H9 (cell line): Measurements from ENCODE around the gene COQ7. TPM values are rescaled to one million over a fixed set of nuclear protein-coding genes. Genes with fewer than 3 reads are reported as not detected.

Experiments used
- DNase-seq: peaks from one replicate; pipeline ENCODE4 v3.0.0-alpha.2; 2017
- H2AFZ ChIP-seq: one replicate; pipeline ENCODE4 v1.6.1; 2013; ENCODE audit warnings: mild to moderate bottlenecking, low read length, control low read depth, moderate library complexity
- H2AK5ac ChIP-seq: 2 replicates; pipeline ENCODE4 v1.6.1; 2013; ENCODE audit warnings: low read length, control low read depth, mixed read lengths; ENCODE audit not compliant: insufficient read length
- H2BK120ac ChIP-seq: one replicate; pipeline ENCODE4 v1.6.1; 2013; ENCODE audit warnings: low read depth, mild to moderate bottlenecking, low read length, control low read depth, inconsistent platforms; ENCODE audit not compliant: poor library complexity, severe bottlenecking
- H2BK12ac ChIP-seq: 2 replicates; pipeline ENCODE4 v1.6.1; 2013; ENCODE audit warnings: low read length, control low read depth, mixed read lengths, low read depth; ENCODE audit not compliant: insufficient read length
- H2BK15ac ChIP-seq: 2 replicates; pipeline ENCODE4 v1.6.1; 2013; ENCODE audit warnings: low read depth, low read length, control low read depth
- H2BK20ac ChIP-seq: one replicate; pipeline ENCODE4 v1.6.1; 2013; ENCODE audit warnings: low read depth, mild to moderate bottlenecking, low read length, control low read depth, inconsistent platforms; ENCODE audit not compliant: poor library complexity, severe bottlenecking
- H2BK5ac ChIP-seq: 2 replicates; pipeline ENCODE4 v1.6.1; 2013; ENCODE audit warnings: low read length, control low read depth, mixed read lengths; ENCODE audit not compliant: insufficient read length
- H3K14ac ChIP-seq: 2 replicates; pipeline ENCODE4 v1.6.1; 2013; ENCODE audit warnings: low read length, control low read depth; ENCODE audit not compliant: insufficient read depth
- H3K18ac ChIP-seq: 2 replicates; pipeline ENCODE4 v1.6.1; 2013; ENCODE audit warnings: low read depth, mild to moderate bottlenecking, mixed read lengths, low read length, control low read depth; ENCODE audit not compliant: insufficient read length
- H3K23ac ChIP-seq: 2 replicates; pipeline ENCODE4 v1.6.1; 2013; ENCODE audit warnings: low read length, control low read depth, mixed read lengths, low read depth; ENCODE audit not compliant: insufficient read length
- H3K23me2 ChIP-seq: 2 replicates; pipeline ENCODE4 v1.6.1; 2013; ENCODE audit warnings: low read depth, mild to moderate bottlenecking, mixed read lengths, low read length, control low read depth; ENCODE audit not compliant: insufficient read length, poor library complexity, severe bottlenecking
- H3K27ac ChIP-seq: 2 replicates; pipeline ENCODE4 v1.5.1; 2013; ENCODE audit warnings: low read length, control low read depth, mixed read lengths, low read depth; ENCODE audit not compliant: insufficient read length
- H3K27me3 ChIP-seq: 2 replicates; pipeline ENCODE4 v1.6.1; 2013; ENCODE audit warnings: low read length, control low read depth, inconsistent platforms; ENCODE audit not compliant: insufficient read depth
- H3K4ac ChIP-seq: 2 replicates; pipeline ENCODE4 v1.6.1; 2013; ENCODE audit warnings: low read depth, mild to moderate bottlenecking, control low read depth, inconsistent platforms, low read length, moderate library complexity
- H3K4me1 ChIP-seq: 2 replicates; pipeline ENCODE4 v1.6.1; 2013; ENCODE audit warnings: low read length, control low read depth, inconsistent platforms; ENCODE audit not compliant: insufficient read depth
- H3K4me2 ChIP-seq: 2 replicates; pipeline ENCODE4 v1.6.1; 2013; ENCODE audit warnings: low read length, control low read depth, mixed read lengths; ENCODE audit not compliant: insufficient read length, insufficient read depth
- H3K56ac ChIP-seq: 2 replicates; pipeline ENCODE4 v1.6.1; 2013; ENCODE audit warnings: low read depth, mild to moderate bottlenecking, mixed read lengths, low read length, control low read depth; ENCODE audit not compliant: insufficient read length
- H3K79me1 ChIP-seq: 2 replicates; pipeline ENCODE4 v1.6.1; 2013; ENCODE audit warnings: low read depth, mild to moderate bottlenecking, moderate library complexity, low read length, control low read depth, inconsistent platforms; ENCODE audit not compliant: insufficient read depth, poor library complexity, severe bottlenecking
- H3K79me2 ChIP-seq: 2 replicates; pipeline ENCODE4 v1.6.1; 2013; ENCODE audit warnings: low read length, control low read depth, inconsistent platforms; ENCODE audit not compliant: insufficient read depth
- H3K9ac ChIP-seq: 2 replicates; pipeline ENCODE4 v1.6.1; 2013; ENCODE audit warnings: low read length, control low read depth, mixed read lengths; ENCODE audit not compliant: insufficient read length; ENCODE audit errors: extremely low read depth
- H3K9me3 ChIP-seq: one replicate; pipeline ENCODE4 v1.6.1; 2013; ENCODE audit warnings: low read depth, low read length, inconsistent platforms; ENCODE audit not compliant: control insufficient read depth
- H3T11ph ChIP-seq: one replicate; pipeline ENCODE4 v1.6.1; 2013; ENCODE audit warnings: mild to moderate bottlenecking, low read length, control low read depth, inconsistent platforms
- H4K20me1 ChIP-seq: one replicate; pipeline ENCODE4 v1.6.1; 2013; ENCODE audit not compliant: control insufficient read depth, insufficient read length, insufficient read depth
- H4K5ac ChIP-seq: 2 replicates; pipeline ENCODE4 v1.6.1; 2013; ENCODE audit warnings: low read depth, mild to moderate bottlenecking, mixed read lengths, low read length, control low read depth; ENCODE audit not compliant: insufficient read length
- H4K8ac ChIP-seq: replicated peaks from 2 replicates; pipeline ENCODE4 v1.6.1; 2013; ENCODE audit warnings: low read length, control low read depth, mixed read lengths, low read depth; ENCODE audit not compliant: insufficient read length
- H4K91ac ChIP-seq: 2 replicates; pipeline ENCODE4 v1.6.1; 2013; ENCODE audit warnings: low read depth, mild to moderate bottlenecking, moderate library complexity, mixed read lengths, low read length, control low read depth; ENCODE audit not compliant: insufficient read length
- H3K27ac Mint-ChIP-seq, 3 experiments: 2 replicates in 2 of 3; 3 replicates in 1 of 3; pipeline ENCODE4 v1.8.0; 2020 to 2021; ENCODE audit warnings: mixed read lengths in 3 of 3, mild to moderate bottlenecking in 1 of 3, moderate library complexity in 1 of 3
- H3K27me3 Mint-ChIP-seq: 2 replicates; pipeline ENCODE4 v1.8.0; 2021; ENCODE audit warnings: low read depth, mild to moderate bottlenecking, moderate library complexity, mixed read lengths
- H3K36me3 Mint-ChIP-seq, 3 experiments: 2 replicates in 2 of 3; 3 replicates in 1 of 3; pipeline ENCODE4 v1.8.0; 2020 to 2021; ENCODE audit warnings: low read depth in 3 of 3, mixed read lengths in 3 of 3; ENCODE audit not compliant: insufficient read depth in 1 of 3
- H3K4me1 Mint-ChIP-seq, 2 experiments: 2 replicates each; pipeline ENCODE4 v1.8.0; 2020; ENCODE audit warnings: mixed read lengths in 2 of 2
- H3K4me3 Mint-ChIP-seq, 2 experiments: 2 replicates in 1 of 2; 3 replicates in 1 of 2; pipeline ENCODE4 v1.8.0; 2020 to 2021; ENCODE audit warnings: mild to moderate bottlenecking in 2 of 2, mixed read lengths in 2 of 2, moderate library complexity in 1 of 2
- H3K9me3 Mint-ChIP-seq, 2 experiments: 2 replicates in 1 of 2; 3 replicates in 1 of 2; pipeline ENCODE4 v1.8.0; 2020; ENCODE audit warnings: mild to moderate bottlenecking in 2 of 2, mixed read lengths in 2 of 2, moderate library complexity in 1 of 2
- CTCF ChIP-seq: fragments of 200-600 bp; sonication (generic); conservative IDR thresholded peaks from 3 replicates; pipeline ENCODE4 v1.8.0; 2021; ENCODE audit warnings: antibody characterized with exemption, mild to moderate bottlenecking
- WGBS: extraction: QIAGEN DNeasy Blood & Tissue Kit; methylation state at CpG from one replicate; pipeline ENCODE4 v1.1.7; 2013; ENCODE audit warnings: missing lambda C conversion rate, low lambda C conversion rate, mixed read lengths; ENCODE audit not compliant: insufficient read length; ENCODE audit errors: extremely low coverage; 5-methylcytosine and 5-hydroxymethylcytosine counted together
- total RNA-seq: library from RNA; stranded (reverse); gene quantifications from 2 replicates; pipeline ENCODE4 v1.2.1, GENCODE V29; 2021

COQ7 gene
- total RNA-seq, 1 experiment from 2014 or later = 29.6 TPM

GRCh38 chr16:19109288-19109664 lies 41.9 kb downstream of the COQ7 start:
- TF ChIP-seq CTCF = no peak
- no peak overlapping the region; a peak in 1 of 7 replicates for H3K27ac Mint-ChIP-seq
- no peaks in the 10 kb centered on the region; the same call in 1 of the 2 replicates for H3K4me1 ChIP-seq
- no peak overlapping the region for H3K4ac ChIP-seq
- H3K9ac ChIP-seq = no peak overlapping the region
- H2BK12ac ChIP-seq = no peak overlapping the region
- peaks cover 18% of the 10 kb centered on the region for H3K27me3 Mint-ChIP-seq
- no CpG with 5 or more reads among the region's 4 CpGs for WGBS
- H4K91ac ChIP-seq = no peak overlapping the region
- H3K23me2 ChIP-seq = peaks cover 6% of the 10 kb centered on the region
- H3K27me3 ChIP-seq = no peaks in the 10 kb centered on the region; the same call in 1 of the 2 replicates
- H3K36me3 Mint-ChIP-seq = peaks cover 0 to 1% (median 0%) of the 10 kb centered on the region in 3 experiments; a peak in 1 of 7 replicates
- H3K4me2 ChIP-seq = no peak overlapping the region
- H4K5ac ChIP-seq = no peak overlapping the region
- no peaks in the 10 kb centered on the region for H3K79me1 ChIP-seq
- H2BK120ac ChIP-seq = no peak overlapping the region
- no peaks in the 10 kb centered on the region for H4K20me1 ChIP-seq
- H3K23ac ChIP-seq = no peak overlapping the region
- H3T11ph ChIP-seq = no peak overlapping the region
- H2BK15ac ChIP-seq = no peak overlapping the region
- no peaks in the 10 kb centered on the region for H3K9me3 Mint-ChIP-seq
- no peak overlapping the region for H2BK5ac ChIP-seq
- peaks cover 19 to 21% of the 10 kb centered on the region in 2 experiments for H3K4me1 Mint-ChIP-seq
- H3K56ac ChIP-seq = no peak overlapping the region
- no peak overlapping the region for H3K4me3 Mint-ChIP-seq
- H4K8ac ChIP-seq = no peak overlapping the region
- H3K14ac ChIP-seq = no peak overlapping the region
- H3K79me2 ChIP-seq = no peaks in the 10 kb centered on the region
- H3K9me3 ChIP-seq = no peaks in the 10 kb centered on the region
- H3K27ac ChIP-seq = no peak overlapping the region
- no peak overlapping the region for H2AK5ac ChIP-seq
- no peak for DNase-seq
- no peak overlapping the region for H2AFZ ChIP-seq
- no peak overlapping the region for H2BK20ac ChIP-seq
- H3K18ac ChIP-seq = no peak overlapping the region
